Germinal center (tissue), 1 donor: ENCODE results near the gene PCYT1B.

ENCODE experiments used
- DNase-seq: peaks from one replicate; pipeline ENCODE4 v3.0.0; 2012; ENCODE audit warnings: mixed read lengths, low spot score

The PCYT1B gene

GRCh38 chrX:24525455-24525854 is 121.7 kb downstream of the PCYT1B start:
- no peak for DNase-seq

- no peak for DNase-seq
Measured at GRCh38 chrX:24520472-24520871, 126.7 kb downstream of the PCYT1B start.

GRCh38 chrX:24515447-24515846 is 131.7 kb downstream of the PCYT1B start:
- no peak for DNase-seq

GRCh38 chrX:24513416-24513815 is 133.7 kb downstream of the PCYT1B start:
- no peak for DNase-seq

- no peak for DNase-seq
Measured at GRCh38 chrX:24508375-24508774, 138.8 kb downstream of the PCYT1B start.
